ENCODE data around the gene SLC2A5. TPM values are rescaled to one million over a fixed set of nuclear protein-coding genes. Genes with fewer than 3 reads are reported as not detected.

The SLC2A5 gene
- total and polyA plus RNA-seq, 10 donors = 2.9 to 23.6 (median 6.9) TPM

DNA sequence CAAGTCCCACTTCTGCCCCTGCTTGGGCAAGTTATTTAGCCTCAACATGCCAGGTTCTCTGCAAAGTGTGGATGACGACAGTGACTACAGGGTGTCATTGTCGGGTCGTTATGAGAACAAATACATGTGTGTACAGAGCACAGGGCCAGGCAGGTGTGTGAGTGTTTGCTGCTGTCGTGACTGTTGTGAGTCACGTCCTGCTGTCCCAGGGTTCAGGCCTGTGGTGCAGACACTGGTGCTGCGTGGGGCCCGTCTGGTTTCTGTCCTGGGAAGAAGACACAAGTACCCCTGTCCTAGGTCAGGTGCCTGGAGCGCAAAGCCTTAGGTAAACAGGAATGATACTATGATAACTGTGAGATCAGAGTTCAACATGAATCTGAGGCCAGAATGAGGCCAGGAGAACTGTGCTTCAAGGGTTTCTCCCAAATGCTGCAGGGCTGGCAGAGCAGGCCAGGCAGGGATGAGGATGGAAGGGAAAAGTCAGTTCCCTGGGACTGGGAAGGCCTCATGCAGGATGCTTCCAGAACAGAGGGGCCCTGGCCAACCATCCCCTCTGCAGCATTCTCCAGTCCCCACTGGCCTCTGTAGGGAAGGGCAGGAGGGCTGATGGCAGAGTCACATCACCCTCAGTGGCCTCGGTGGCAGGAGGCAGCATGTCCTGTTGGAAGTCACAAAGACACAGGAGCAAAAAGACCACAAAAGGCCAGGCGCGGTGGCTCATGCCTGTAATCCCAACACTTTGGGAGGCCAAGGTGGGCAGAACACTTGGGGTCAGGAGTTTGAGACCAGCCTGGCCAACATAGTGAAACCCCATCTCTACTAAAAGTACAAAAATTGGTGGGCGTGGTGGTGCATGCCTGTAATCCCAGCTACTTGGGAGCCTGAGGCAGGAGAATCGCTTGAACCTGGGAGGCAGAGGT, 43.8 kb upstream of the SLC2A5 start:
- peak; percentile 56 for DNase-seq
- no peaks in the 10 kb centered on the region for H3K27me3 ChIP-seq (replicated peaks in 1 of 7)
- intact Hi-C loops (cut with DNase I; ENCODE audit: low total_unique reads) = loop anchor here (10.0 kb wide), 1 partner anchor 82 kb away; no protein-coding TSS in a partner anchor
- H3K9me3 ChIP-seq = no peaks in the 10 kb centered on the region
- TF ChIP-seq POLR2AphosphoS5 (IDR thresholded peaks at IDR 0.05) = no peak
- no peak for TF ChIP-seq POLR2A (IDR thresholded peaks at IDR 0.05)
- TF ChIP-seq, protein P1, sequence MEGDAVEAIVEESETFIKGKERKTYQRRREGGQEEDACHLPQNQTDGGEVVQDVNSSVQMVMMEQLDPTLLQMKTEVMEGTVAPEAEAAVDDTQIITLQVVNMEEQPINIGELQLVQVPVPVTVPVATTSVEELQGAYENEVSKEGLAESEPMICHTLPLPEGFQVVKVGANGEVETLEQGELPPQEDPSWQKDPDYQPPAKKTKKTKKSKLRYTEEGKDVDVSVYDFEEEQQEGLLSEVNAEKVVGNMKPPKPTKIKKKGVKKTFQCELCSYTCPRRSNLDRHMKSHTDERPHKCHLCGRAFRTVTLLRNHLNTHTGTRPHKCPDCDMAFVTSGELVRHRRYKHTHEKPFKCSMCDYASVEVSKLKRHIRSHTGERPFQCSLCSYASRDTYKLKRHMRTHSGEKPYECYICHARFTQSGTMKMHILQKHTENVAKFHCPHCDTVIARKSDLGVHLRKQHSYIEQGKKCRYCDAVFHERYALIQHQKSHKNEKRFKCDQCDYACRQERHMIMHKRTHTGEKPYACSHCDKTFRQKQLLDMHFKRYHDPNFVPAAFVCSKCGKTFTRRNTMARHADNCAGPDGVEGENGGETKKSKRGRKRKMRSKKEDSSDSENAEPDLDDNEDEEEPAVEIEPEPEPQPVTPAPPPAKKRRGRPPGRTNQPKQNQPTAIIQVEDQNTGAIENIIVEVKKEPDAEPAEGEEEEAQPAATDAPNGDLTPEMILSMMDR (IDR thresholded peaks at IDR 0.05 in 8 of 11, conservative IDR thresholded peaks at IDR 0.05 in 3 of 11) = no peak
- H3K4me3 ChIP-seq = no peak overlapping the region
- no peak overlapping the region for H3K27ac ChIP-seq
- 91 to 96% (median 93%) methylated on average over 13 of the region's 13 CpGs for WGBS, 5 donors
- peaks cover 0 to 14% (median 9%) of the 10 kb centered on the region in 6 donors for H3K4me1 ChIP-seq
- peaks cover 0 to 28% (median 2%) of the 10 kb centered on the region in 6 donors for H3K36me3 ChIP-seq

DNA sequence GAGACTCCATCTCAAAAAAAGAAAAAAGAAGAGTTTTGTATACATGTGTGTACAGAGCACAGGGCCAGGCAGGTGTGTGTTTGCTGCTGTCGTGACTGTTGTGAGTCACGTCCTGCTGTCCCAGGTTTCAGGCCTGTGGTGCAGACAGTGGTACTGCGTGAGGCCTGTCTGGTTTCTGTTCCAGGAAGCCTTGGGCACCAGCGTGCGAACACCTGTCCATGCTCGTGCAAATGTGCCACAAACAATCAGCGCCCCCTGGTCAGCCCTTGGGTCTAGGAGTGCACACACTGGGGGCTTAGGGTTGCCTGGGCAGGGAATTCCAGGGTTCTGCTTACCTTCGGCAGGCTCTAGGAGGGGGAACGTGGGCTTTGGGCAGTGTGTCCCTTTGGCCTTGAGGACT, 42.5 kb upstream of the SLC2A5 start:
- Histone ChIP-seq H3K4me1 (peaks cover 0 to 14% (median 9%) of the 10 kb centered on the region in 6 donors), H3K36me3 (peaks cover 0 to 41% (median 2%) of the 10 kb centered on the region in 6 donors), H3K27ac (no peak overlapping the region), H3K4me3 (no peak overlapping the region), H3K9me3 (no peaks in the 10 kb centered on the region), H3K27me3 (replicated peaks in 1 of 7) (no peaks in the 10 kb centered on the region)
- WGBS, 5 donors = 67 to 86% (median 81%) methylated on average over 8 to 9 of the region's 9 CpGs
- TF ChIP-seq POLR2AphosphoS5 (IDR thresholded peaks at IDR 0.05) (no peak), POLR2A (IDR thresholded peaks at IDR 0.05) (no peak)
- TF ChIP-seq, protein P1 (IDR thresholded peaks at IDR 0.05 in 8 of 11, conservative IDR thresholded peaks at IDR 0.05 in 3 of 11) = no peak
- peak; percentile 43 for DNase-seq
- intact Hi-C loops (cut with DNase I; ENCODE audit: low total_unique reads) = loop anchor here (10.0 kb wide), 1 partner anchor 83 kb away; no protein-coding TSS in a partner anchor

DNA sequence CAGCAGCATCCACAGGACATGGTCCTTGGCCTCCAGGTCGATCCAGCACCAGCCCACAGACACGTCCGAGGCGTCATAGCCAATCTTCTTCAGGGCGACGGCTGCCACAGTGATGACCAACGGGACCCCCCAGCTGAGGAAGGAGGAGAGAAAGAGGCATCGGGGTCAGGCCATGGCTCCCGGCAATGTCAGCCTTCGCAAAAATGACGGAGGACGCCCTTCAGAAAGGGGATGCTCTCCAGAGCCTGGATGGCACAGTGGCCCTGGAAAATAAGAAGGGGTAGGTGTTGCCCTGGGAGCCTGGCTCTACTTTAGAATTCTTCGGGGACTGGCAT, 41.9 kb upstream of the SLC2A5 start:
- no peak for DNase-seq
- Histone ChIP-seq H3K27me3 (replicated peaks in 1 of 7) (no peaks in the 10 kb centered on the region), H3K4me1 (peaks cover 0 to 14% (median 9%) of the 10 kb centered on the region in 6 donors), H3K27ac (no peak overlapping the region), H3K36me3 (peaks cover 0 to 47% (median 2%) of the 10 kb centered on the region in 6 donors), H3K9me3 (no peaks in the 10 kb centered on the region), H3K4me3 (no peak overlapping the region)
- no peak for TF ChIP-seq POLR2AphosphoS5 (IDR thresholded peaks at IDR 0.05)
- WGBS, 5 donors = 84 to 96% (median 92%) methylated on average over 13 of the region's 13 CpGs
- intact Hi-C loops (cut with DNase I; ENCODE audit: low total_unique reads) = loop anchor here (10.0 kb wide), 1 partner anchor 83 kb away; no protein-coding TSS in a partner anchor

DNA sequence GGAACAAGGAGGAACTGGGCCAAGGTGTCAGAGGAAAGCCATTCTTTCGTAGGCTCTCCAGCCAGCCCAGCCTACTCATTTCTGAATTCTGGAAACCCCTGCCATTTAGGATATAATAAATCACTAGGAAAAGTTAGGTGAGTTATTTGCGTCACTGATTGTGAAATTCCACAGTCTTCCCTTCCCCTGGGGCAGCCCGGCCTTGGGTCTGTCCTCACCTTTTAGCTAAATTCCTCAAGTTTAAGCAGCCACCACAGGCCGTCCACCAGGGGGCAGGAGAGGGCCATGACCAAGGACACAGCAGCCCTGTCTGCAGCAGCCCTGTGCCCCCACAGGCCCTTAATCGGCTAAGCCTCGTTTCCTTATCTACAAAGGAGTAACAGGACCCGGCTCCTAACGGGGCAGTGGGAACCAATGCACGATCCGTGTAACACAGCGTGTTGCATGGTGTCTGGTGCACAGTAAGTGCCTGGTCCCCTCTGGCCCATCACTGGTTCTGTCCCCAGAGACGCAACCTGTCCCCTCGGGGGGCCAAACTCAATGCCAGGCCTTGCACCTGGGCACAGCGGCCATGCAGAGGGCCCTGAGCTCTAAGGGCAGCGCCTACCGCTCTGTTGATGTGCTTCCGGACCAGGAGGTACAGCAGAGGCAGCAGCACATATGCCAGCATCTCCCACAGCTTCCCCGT, 41.4 kb upstream of the SLC2A5 start:
- intact Hi-C loops (cut with DNase I; ENCODE audit: low total_unique reads) = loop anchor here (10.0 kb wide), 1 partner anchor 84 kb away; no protein-coding TSS in a partner anchor
- H3K27me3 ChIP-seq (replicated peaks in 1 of 7) = no peaks in the 10 kb centered on the region
- no peak overlapping the region for H3K4me3 ChIP-seq
- peaks cover 0 to 14% (median 9%) of the 10 kb centered on the region in 6 donors for H3K4me1 ChIP-seq
- H3K27ac ChIP-seq = no peak overlapping the region
- no peaks in the 10 kb centered on the region for H3K9me3 ChIP-seq
- peak; percentile 96 for DNase-seq
- TF ChIP-seq, protein P1 (IDR thresholded peaks at IDR 0.05 in 8 of 11, conservative IDR thresholded peaks at IDR 0.05 in 3 of 11) = peak; percentile 68 to 91 (median 86)
- TF ChIP-seq POLR2A (IDR thresholded peaks at IDR 0.05) = no peak
- peak; percentile 18 to 49 (median 34) for TF ChIP-seq POLR2AphosphoS5 (IDR thresholded peaks at IDR 0.05)
- H3K36me3 ChIP-seq = peaks cover 0 to 48% (median 2%) of the 10 kb centered on the region in 6 donors
- 20 to 49% (median 42%) methylated on average over 8 to 18 of the region's 18 CpGs for WGBS, 5 donors

Data from spleen (tissue), 11 donors.